Activated CD8-positive, alpha-beta T cell treated with anti-CD3 and anti-CD28 coated beads, Interleukin-2, amount 10 ng/mL, durations not matched to agents 7 days and 5 days (primary cell): ENCODE data around the gene CT45A9. TPM values are rescaled to one million over a fixed set of nuclear protein-coding genes. Genes with fewer than 3 reads are reported as not detected.
"Not testable (repeated sequence)": the region's sequence is repeated elsewhere in the genome, so short reads cannot be mapped to it uniquely, and the experiment has no call there.

Experiments
- ATAC-seq: fragments of 150-1000 bp; cut with Tn5 transposase; one replicate; pipeline ENCODE4 v1.10.0; 2021; ENCODE audit warnings: moderate library complexity
- CTCF ChIA-PET: fragments of 350-600 bp; sonication (Branson Sonifier 250); formaldehyde crosslinking; loops from one replicate; lab custom pipeline; 2021; ENCODE audit warnings: antibody characterized with exemption; lab: Charles Lee
- POLR2A ChIA-PET: fragments of 350-600 bp; sonication (Branson Sonifier 250); formaldehyde crosslinking; loops from one replicate; lab custom pipeline; 2021; ENCODE audit warnings: antibody characterized with exemption; lab: Charles Lee
- DNase-seq: peaks from one replicate; pipeline ENCODE4 v3.0.0-alpha.2; 2020
- H3K27ac Mint-ChIP-seq: one replicate; pipeline ENCODE4 v1.8.0; 2021; ENCODE audit warnings: mild to moderate bottlenecking, mixed read lengths
- H3K27me3 Mint-ChIP-seq: one replicate; pipeline ENCODE4 v1.8.0; 2021; ENCODE audit warnings: low read depth, mixed read lengths
- H3K36me3 Mint-ChIP-seq: one replicate; pipeline ENCODE4 v1.8.0; 2021; ENCODE audit warnings: low read depth, mixed read lengths
- H3K4me1 Mint-ChIP-seq: one replicate; pipeline ENCODE4 v1.8.0; 2021; ENCODE audit warnings: low read depth, mixed read lengths
- H3K4me3 Mint-ChIP-seq: one replicate; pipeline ENCODE4 v1.8.0; 2021; ENCODE audit warnings: mild to moderate bottlenecking, mixed read lengths
- H3K9me3 Mint-ChIP-seq: one replicate; pipeline ENCODE4 v1.8.0; 2022; ENCODE audit warnings: mixed read lengths; ENCODE audit not compliant: insufficient read depth
- total RNA-seq, 2 experiments: library from RNA; stranded (reverse); gene quantifications; one replicate each; pipeline ENCODE4 v1.2.3, GENCODE V29; 2021

CT45A9 gene
- total RNA-seq, 2 experiments from 2014 or later, result not detected

DNA sequence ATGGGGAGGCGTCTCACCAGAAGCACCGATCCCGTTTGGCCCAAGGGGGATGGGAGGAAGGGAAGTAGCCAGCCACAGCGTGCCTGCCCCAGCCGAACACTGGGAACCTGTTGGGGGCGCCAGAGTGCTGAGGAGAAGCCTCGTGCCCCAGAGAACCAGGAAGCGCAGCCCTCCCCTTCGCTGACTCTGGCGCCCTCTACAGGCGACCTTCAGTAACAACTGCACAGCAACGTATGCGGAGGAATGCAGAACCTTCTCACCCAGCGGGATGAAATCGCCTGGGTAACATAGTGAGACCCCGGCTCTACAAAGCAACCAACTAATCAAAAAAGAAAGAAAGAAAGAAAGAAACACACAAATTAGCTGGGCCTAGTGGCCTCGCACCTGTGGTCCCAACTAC lies 51.7 kb downstream of the CT45A9 start, which contains the start of gene CT45A2:
Gene CT45A2, minus strand, starts transcription at position 101 of the 400 bp plus-strand sequence. CDS start 3,747 bp downstream, outside the sequence.
- H3K4me3 Mint-ChIP-seq, H3K4me1 Mint-ChIP-seq, H3K27me3 Mint-ChIP-seq, H3K27ac Mint-ChIP-seq, CTCF ChIA-PET, ATAC-seq, H3K36me3 Mint-ChIP-seq, DNase-seq, POLR2A ChIA-PET, H3K9me3 Mint-ChIP-seq: not testable (repeated sequence)

Other genes with a start within 250 kb of the CT45A9 start
- gene CT45A1, start 158.2 kb downstream of the CT45A9 start, total RNA-seq, result not detected
- gene CT45A3, start 103.6 kb downstream of the CT45A9 start, total RNA-seq, result not detected
- gene CT45A5, start 86.3 kb downstream of the CT45A9 start, total RNA-seq, result not detected
- gene CT45A6, start 69.0 kb downstream of the CT45A9 start, total RNA-seq, result not detected
- not detected for gene CT45A2, start 51.8 kb downstream of the CT45A9 start, total RNA-seq
- not detected for gene CT45A7, start 34.5 kb downstream of the CT45A9 start, total RNA-seq
- gene CT45A8, start 17.3 kb downstream of the CT45A9 start, total RNA-seq, result not detected
- gene CT45A10, start 21.6 kb upstream of the CT45A9 start, total RNA-seq, result not detected
- not detected for gene SAGE1, start 21.9 kb upstream of the CT45A9 start, total RNA-seq
- gene MMGT1, start 102.2 kb upstream of the CT45A9 start, total RNA-seq, result 10 to 100 TPM; 15.9 to 16.4 TPM
- 10 to 100 TPM; 15.4 to 17.5 TPM for gene SLC9A6, start 113.6 kb upstream of the CT45A9 start, total RNA-seq